GM23338 (cell line): Measurements from ENCODE around the gene MMS19.

Experiments used
- CREB1 ChIP-seq: fragments of 250-450 bp; sonication (Bioruptor Pico); IDR thresholded peaks from 2 replicates; pipeline ENCODE4 v1.5.0; 2020; ENCODE audit warnings: low read depth, mild to moderate bottlenecking, moderate library complexity
- ETS1 ChIP-seq: IDR thresholded peaks from 2 replicates; pipeline ENCODE4 v1.6.1; 2016; ENCODE audit warnings: antibody characterized with exemption
- EZH2 ChIP-seq: fragments of 200-600 bp; sonication (generic); IDR thresholded peaks from one replicate; pipeline ENCODE4 v1.8.0; 2017; ENCODE audit warnings: antibody characterized with exemption, mild to moderate bottlenecking, low read depth; ENCODE audit not compliant: unreplicated experiment
- EZH2phosphoT487 ChIP-seq: fragments of 200-600 bp; sonication (generic); IDR thresholded peaks from one replicate; pipeline ENCODE4 v1.8.1; 2018; ENCODE audit warnings: antibody characterized with exemption; ENCODE audit not compliant: unreplicated experiment
- JUNB ChIP-seq: IDR thresholded peaks from one replicate; pipeline ENCODE4 v1.6.1; 2016; ENCODE audit warnings: antibody characterized with exemption; ENCODE audit not compliant: unreplicated experiment
- POLR2AphosphoS5 ChIP-seq: IDR thresholded peaks from 2 replicates; pipeline ENCODE4 v1.6.1; 2016; ENCODE audit warnings: antibody characterized with exemption, low read depth
- REST ChIP-seq: IDR thresholded peaks from one replicate; pipeline ENCODE4 v1.6.1; 2018; ENCODE audit warnings: antibody characterized with exemption; ENCODE audit not compliant: unreplicated experiment
- ZNF331 ChIP-seq: fragments of 250-450 bp; sonication (Bioruptor Pico); IDR thresholded peaks from 2 replicates; pipeline ENCODE4 v1.5.0; 2020; ENCODE audit warnings: low read depth, mild to moderate bottlenecking, moderate library complexity
- TF ChIP-seq, protein P1 (sequence below), 2 experiments: fragments of 200-600 bp in 1 of 2; sonication (generic) in 1 of 2; conservative IDR thresholded peaks; 2 replicates each; pipeline versions ENCODE4 v1.5.1 to v1.6.1; 2016 to 2017; ENCODE audit warnings: antibody characterized with exemption in 2 of 2, low read depth in 2 of 2, mild to moderate bottlenecking in 2 of 2, moderate library complexity in 1 of 2
- TF ChIP-seq, protein P2 (sequence below): fragments of 250-450 bp; sonication (Bioruptor Pico); IDR thresholded peaks from 2 replicates; pipeline ENCODE4 v1.5.0; 2020; ENCODE audit warnings: mild to moderate bottlenecking, moderate library complexity

- TF ChIP-seq, protein P1, sequence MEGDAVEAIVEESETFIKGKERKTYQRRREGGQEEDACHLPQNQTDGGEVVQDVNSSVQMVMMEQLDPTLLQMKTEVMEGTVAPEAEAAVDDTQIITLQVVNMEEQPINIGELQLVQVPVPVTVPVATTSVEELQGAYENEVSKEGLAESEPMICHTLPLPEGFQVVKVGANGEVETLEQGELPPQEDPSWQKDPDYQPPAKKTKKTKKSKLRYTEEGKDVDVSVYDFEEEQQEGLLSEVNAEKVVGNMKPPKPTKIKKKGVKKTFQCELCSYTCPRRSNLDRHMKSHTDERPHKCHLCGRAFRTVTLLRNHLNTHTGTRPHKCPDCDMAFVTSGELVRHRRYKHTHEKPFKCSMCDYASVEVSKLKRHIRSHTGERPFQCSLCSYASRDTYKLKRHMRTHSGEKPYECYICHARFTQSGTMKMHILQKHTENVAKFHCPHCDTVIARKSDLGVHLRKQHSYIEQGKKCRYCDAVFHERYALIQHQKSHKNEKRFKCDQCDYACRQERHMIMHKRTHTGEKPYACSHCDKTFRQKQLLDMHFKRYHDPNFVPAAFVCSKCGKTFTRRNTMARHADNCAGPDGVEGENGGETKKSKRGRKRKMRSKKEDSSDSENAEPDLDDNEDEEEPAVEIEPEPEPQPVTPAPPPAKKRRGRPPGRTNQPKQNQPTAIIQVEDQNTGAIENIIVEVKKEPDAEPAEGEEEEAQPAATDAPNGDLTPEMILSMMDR (conservative IDR thresholded peaks at IDR 0.05; ENCODE audit: low read depth in 2 of 2) = no peak
- TF ChIP-seq REST = no peak
- no peak for TF ChIP-seq EZH2phosphoT487
- no peak for TF ChIP-seq EZH2
- no peak for TF ChIP-seq CREB1 (CRISPR knock-in tag)
- TF ChIP-seq POLR2AphosphoS5 = no peak
- TF ChIP-seq JUNB = no peak
- no peak for TF ChIP-seq ZNF331 (CRISPR knock-in tag)
- TF ChIP-seq, protein P2, sequence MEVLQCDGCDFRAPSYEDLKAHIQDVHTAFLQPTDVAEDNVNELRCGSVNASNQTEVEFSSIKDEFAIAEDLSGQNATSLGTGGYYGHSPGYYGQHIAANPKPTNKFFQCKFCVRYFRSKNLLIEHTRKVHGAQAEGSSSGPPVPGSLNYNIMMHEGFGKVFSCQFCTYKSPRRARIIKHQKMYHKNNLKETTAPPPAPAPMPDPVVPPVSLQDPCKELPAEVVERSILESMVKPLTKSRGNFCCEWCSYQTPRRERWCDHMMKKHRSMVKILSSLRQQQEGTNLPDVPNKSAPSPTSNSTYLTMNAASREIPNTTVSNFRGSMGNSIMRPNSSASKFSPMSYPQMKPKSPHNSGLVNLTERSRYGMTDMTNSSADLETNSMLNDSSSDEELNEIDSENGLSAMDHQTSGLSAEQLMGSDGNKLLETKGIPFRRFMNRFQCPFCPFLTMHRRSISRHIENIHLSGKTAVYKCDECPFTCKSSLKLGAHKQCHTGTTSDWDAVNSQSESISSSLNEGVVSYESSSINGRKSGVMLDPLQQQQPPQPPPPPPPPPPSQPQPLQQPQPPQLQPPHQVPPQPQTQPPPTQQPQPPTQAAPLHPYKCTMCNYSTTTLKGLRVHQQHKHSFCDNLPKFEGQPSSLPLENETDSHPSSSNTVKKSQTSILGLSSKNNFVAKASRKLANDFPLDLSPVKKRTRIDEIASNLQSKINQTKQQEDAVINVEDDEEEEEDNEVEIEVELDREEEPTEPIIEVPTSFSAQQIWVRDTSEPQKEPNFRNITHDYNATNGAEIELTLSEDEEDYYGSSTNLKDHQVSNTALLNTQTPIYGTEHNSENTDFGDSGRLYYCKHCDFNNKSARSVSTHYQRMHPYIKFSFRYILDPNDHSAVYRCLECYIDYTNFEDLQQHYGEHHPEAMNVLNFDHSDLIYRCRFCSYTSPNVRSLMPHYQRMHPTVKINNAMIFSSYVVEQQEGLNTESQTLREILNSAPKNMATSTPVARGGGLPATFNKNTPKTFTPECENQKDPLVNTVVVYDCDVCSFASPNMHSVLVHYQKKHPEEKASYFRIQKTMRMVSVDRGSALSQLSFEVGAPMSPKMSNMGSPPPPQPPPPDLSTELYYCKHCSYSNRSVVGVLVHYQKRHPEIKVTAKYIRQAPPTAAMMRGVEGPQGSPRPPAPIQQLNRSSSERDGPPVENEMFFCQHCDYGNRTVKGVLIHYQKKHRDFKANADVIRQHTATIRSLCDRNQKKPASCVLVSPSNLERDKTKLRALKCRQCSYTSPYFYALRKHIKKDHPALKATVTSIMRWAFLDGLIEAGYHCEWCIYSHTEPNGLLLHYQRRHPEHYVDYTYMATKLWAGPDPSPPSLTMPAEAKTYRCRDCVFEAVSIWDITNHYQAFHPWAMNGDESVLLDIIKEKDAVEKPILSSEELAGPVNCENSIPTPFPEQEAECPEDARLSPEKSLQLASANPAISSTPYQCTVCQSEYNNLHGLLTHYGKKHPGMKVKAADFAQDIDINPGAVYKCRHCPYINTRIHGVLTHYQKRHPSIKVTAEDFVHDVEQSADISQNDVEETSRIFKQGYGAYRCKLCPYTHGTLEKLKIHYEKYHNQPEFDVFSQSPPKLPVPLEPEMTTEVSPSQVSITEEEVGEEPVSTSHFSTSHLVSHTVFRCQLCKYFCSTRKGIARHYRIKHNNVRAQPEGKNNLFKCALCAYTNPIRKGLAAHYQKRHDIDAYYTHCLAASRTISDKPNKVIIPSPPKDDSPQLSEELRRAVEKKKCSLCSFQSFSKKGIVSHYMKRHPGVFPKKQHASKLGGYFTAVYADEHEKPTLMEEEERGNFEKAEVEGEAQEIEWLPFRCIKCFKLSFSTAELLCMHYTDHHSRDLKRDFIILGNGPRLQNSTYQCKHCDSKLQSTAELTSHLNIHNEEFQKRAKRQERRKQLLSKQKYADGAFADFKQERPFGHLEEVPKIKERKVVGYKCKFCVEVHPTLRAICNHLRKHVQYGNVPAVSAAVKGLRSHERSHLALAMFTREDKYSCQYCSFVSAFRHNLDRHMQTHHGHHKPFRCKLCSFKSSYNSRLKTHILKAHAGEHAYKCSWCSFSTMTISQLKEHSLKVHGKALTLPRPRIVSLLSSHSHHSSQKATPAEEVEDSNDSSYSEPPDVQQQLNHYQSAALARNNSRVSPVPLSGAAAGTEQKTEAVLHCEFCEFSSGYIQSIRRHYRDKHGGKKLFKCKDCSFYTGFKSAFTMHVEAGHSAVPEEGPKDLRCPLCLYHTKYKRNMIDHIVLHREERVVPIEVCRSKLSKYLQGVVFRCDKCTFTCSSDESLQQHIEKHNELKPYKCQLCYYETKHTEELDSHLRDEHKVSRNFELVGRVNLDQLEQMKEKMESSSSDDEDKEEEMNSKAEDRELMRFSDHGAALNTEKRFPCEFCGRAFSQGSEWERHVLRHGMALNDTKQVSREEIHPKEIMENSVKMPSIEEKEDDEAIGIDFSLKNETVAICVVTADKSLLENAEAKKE (CRISPR knock-in tag) = no peak
- TF ChIP-seq ETS1 = no peak
Observed at GRCh38 chr10:97475936-97476594, 22.2 kb downstream of the MMS19 start.
